Measurements from ENCODE around the gene LSG1. TPM values are rescaled to one million over a fixed set of nuclear protein-coding genes. Genes with fewer than 3 reads are reported as not detected.

The LSG1 gene
- total RNA-seq, 1 donor from 2014 or later: 41.2 TPM

GRCh38 chr3:194707147-194707540 is 35.2 kb upstream of the LSG1 start:
- no peak overlapping the region for H3K4me3 ChIP-seq
- no peak overlapping the region for H3K4me2 ChIP-seq
- DNase-seq (ENCODE audit: low spot score): no peak
- Mint-ChIP-seq H3K27ac (no peak overlapping the region), H3K27me3 (ENCODE audit: insufficient read depth, low read depth) (peaks cover 12% of the 10 kb centered on the region), H3K9me3 (peaks cover 3% of the 10 kb centered on the region), H3K4me3 (no peak overlapping the region), H3K36me3 (no peaks in the 10 kb centered on the region), H3K4me1 (peaks cover 33% of the 10 kb centered on the region)
- H3K36me3 ChIP-seq: no peaks in the 10 kb centered on the region
- H2AFZ ChIP-seq (replicated peaks): no peak overlapping the region
- no peaks in the 10 kb centered on the region for H3K27me3 ChIP-seq
- no peaks in the 10 kb centered on the region for H3K9me3 ChIP-seq (ENCODE audit: low read depth)
- no peaks in the 10 kb centered on the region for H4K20me1 ChIP-seq (ENCODE audit: low read depth)
- H3K4me1 ChIP-seq: no peaks in the 10 kb centered on the region
- no peak overlapping the region for H3K27ac ChIP-seq
- H3F3A ChIP-seq (ENCODE audit: low read depth): no peaks in the 10 kb centered on the region
- TF ChIP-seq EZH2 (IDR thresholded peaks at IDR 0.05): no peak
- no peak for TF ChIP-seq EZH2phosphoT487 (IDR thresholded peaks at IDR 0.05)
- TF ChIP-seq CTCF (IDR thresholded peaks at IDR 0.05): no peak
- no peak overlapping the region for H3K9ac ChIP-seq
- no peaks in the 10 kb centered on the region for H3K79me2 ChIP-seq (ENCODE audit: low read depth)

GRCh38 chr3:194705761-194706160 is 33.8 kb upstream of the LSG1 start:
- H3K9ac ChIP-seq: no peak overlapping the region
- DNase-seq (ENCODE audit: low spot score): peak; percentile 36
- H3K4me1 ChIP-seq: no peaks in the 10 kb centered on the region
- no peak overlapping the region for H3K27ac ChIP-seq
- H3K4me3 Mint-ChIP-seq: no peak overlapping the region
- no peak overlapping the region for H2AFZ ChIP-seq (replicated peaks)
- no peaks in the 10 kb centered on the region for H3K36me3 Mint-ChIP-seq
- TF ChIP-seq CTCF (IDR thresholded peaks at IDR 0.05) (no peak), EZH2 (IDR thresholded peaks at IDR 0.05) (no peak), EZH2phosphoT487 (IDR thresholded peaks at IDR 0.05) (no peak)
- peaks cover 34% of the 10 kb centered on the region for H3K4me1 Mint-ChIP-seq
- H3K9me3 Mint-ChIP-seq: peaks cover 3% of the 10 kb centered on the region
- H3K36me3 ChIP-seq: no peaks in the 10 kb centered on the region
- H3K27me3 ChIP-seq: no peaks in the 10 kb centered on the region
- H3K79me2 ChIP-seq (ENCODE audit: low read depth): no peaks in the 10 kb centered on the region
- H3K4me2 ChIP-seq: no peak overlapping the region
- H3F3A ChIP-seq (ENCODE audit: low read depth): no peaks in the 10 kb centered on the region
- peaks cover 6% of the 10 kb centered on the region for H3K27me3 Mint-ChIP-seq (ENCODE audit: insufficient read depth, low read depth)
- peak overlapping the region; percentile 86 for H3K27ac Mint-ChIP-seq
- H4K20me1 ChIP-seq (ENCODE audit: low read depth): no peaks in the 10 kb centered on the region
- H3K4me3 ChIP-seq: no peak overlapping the region
- no peaks in the 10 kb centered on the region for H3K9me3 ChIP-seq (ENCODE audit: low read depth)

- Histone ChIP-seq H2AFZ (replicated peaks) (no peak overlapping the region), H4K20me1 (ENCODE audit: low read depth) (no peaks in the 10 kb centered on the region), H3K9me3 (ENCODE audit: low read depth) (no peaks in the 10 kb centered on the region), H3K36me3 (no peaks in the 10 kb centered on the region), H3F3A (ENCODE audit: low read depth) (no peaks in the 10 kb centered on the region), H3K4me2 (no peak overlapping the region), H3K9ac (no peak overlapping the region), H3K27me3 (no peaks in the 10 kb centered on the region), H3K27ac (no peak overlapping the region), H3K4me3 (no peak overlapping the region), H3K79me2 (ENCODE audit: low read depth) (no peaks in the 10 kb centered on the region), H3K4me1 (no peaks in the 10 kb centered on the region)
- Mint-ChIP-seq H3K36me3 (no peaks in the 10 kb centered on the region), H3K27me3 (ENCODE audit: insufficient read depth, low read depth) (peaks cover 6% of the 10 kb centered on the region), H3K4me1 (peaks cover 34% of the 10 kb centered on the region), H3K27ac (peak overlapping the region; percentile 80), H3K4me3 (no peak overlapping the region), H3K9me3 (peaks cover 3% of the 10 kb centered on the region)
- TF ChIP-seq CTCF (IDR thresholded peaks at IDR 0.05) (no peak), EZH2 (IDR thresholded peaks at IDR 0.05) (no peak), EZH2phosphoT487 (IDR thresholded peaks at IDR 0.05) (no peak)
- no peak for DNase-seq (ENCODE audit: low spot score)
These were observed 33.2 kb upstream of the LSG1 start for GRCh38 chr3:194705227-194705626.

Data from neural progenitor cell (in vitro differentiated cells).